ENCODE results near the gene MRPS5.
"Not testable (repeated sequence)": the region's sequence is repeated elsewhere in the genome, so short reads cannot be mapped to it uniquely, and the experiment has no call there.

The MRPS5 gene

DNA sequence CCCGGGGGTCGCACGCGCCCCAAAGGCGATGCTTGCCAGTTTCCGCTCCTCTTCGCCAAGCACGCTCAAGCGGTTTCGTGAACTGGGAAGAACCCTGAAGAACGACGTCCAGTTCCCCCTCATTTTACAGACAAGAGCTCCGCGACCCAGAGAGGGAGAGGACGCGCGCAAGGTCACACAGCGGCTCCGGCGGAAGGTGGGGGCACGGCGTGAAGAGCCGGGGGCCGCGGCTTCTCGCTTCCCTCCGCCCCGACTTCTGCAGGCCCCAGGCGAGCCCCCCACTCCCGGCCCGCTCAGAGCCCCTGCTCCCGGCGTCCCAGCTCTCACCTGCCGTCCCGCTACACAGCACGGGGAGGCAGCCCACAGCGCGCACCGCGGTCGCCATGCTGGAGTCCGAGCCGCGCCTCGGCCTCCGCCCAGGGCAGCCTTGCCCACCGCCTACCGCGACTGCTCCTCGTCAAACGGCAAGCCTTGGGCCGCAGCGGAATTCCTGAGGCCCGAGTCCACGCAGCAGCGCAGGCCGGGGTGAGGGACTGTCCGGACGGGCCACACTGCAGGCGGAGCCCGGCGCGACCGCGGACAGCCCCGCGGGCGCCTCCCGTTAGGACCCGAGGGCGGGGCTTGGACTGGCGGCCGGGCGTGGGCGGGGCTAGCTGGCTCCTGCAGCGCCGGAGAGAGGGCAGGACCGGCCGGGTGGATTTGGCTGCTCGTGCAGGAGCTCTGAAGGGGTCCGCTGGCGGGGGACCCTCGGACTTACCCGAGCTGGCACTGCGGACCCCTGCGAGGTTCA lies at the start of gene MRPS5:
TSS of gene MRPS5 (minus strand) at position 402 of the 790 bp plus-strand sequence. CDS start at position 385, 17 bp downstream.
- DNase-seq: no peak

DNA sequence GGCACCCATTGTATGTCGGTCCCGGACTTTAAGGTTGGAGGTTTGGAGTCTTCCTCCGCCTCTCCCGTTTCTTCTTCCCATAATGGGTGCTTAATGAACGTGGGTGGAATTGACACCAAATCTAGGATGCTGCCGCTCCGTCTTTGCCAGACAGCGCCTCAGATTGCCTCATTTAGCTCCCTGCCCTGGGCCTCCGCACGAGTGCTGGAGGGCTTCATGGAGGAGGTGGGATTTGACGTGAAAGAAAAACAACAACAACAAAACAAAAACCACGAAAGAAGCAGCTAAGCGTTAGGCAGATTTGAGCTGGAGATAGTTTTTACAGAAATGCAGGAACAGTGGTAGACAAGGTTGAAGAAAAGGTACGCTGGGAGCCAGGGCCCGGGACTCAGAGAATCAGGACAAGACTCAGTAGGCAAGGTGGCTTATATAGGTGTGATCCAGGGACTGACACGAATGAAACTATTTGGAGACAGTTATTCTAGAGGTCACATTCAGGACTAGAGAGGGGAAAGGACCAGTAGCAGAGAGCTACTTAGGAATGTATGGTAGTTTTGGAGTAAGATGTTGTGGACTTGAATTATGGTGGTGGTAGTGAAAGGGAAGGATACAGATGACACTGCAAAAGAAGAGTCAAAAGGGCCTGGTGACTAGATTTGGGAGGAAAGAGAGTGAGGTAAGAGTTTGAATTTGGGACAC lies 44.6 kb upstream of the MRPS5 start:
- DNase-seq: no peak

DNA sequence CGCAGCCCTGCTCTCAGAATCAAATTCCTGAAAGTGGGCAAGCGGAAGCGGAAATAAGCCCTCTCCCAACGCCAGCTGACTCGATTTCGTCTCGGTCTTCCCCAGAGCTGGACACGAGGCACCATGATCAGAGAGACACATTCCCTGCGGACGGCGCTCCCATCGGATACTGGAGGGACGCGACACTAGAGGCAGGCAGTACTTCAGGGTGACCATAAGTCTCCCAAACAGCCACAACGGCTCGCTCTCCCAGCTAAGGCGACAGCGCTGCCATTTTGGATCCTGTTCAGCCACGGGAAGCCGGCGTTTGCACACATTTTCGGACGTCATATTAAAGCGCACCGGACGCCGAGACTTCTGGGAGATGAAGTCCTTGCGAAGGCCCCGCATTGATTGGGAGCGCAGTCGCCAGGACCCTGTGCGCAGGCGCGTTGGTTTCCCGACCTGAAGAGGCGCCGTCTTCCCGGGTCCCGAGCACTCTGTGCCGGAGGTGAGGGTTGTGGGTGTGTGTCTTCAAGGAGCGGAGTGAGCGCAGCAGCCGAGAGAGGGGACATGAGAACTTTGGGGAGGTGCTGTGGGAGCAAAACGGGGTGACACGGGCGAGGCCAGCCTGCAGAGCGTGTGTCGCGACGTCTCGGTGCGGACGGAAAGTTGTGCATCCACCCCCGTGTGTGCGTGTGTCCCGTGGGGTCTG lies 43.9 kb upstream of the MRPS5 start, which contains the start of gene ZNF2:
TSS of gene ZNF2 (plus strand) at position 439 of the 694 bp plus-strand sequence. CDS start 10,418 bp downstream, outside the sequence.
- peak; percentile 51 for DNase-seq

DNA sequence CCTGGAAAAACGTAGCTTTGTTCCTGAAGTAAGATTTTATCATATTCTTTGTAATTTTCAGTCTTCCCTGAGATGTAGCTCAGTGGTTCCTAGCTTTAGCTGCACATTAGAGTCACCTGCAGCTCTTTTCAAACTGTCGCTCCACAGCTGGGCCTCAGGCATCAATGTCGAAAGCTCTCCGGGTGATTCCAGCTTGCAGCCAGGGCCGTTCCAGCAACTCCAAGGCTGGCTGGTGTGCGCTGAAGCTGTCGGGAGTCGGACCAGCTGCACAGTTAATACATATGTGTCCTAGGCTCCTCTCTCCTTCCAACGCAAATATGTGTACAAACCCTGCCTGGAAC lies 43.4 kb upstream of the MRPS5 start:
- DNase-seq: no peak

DNA sequence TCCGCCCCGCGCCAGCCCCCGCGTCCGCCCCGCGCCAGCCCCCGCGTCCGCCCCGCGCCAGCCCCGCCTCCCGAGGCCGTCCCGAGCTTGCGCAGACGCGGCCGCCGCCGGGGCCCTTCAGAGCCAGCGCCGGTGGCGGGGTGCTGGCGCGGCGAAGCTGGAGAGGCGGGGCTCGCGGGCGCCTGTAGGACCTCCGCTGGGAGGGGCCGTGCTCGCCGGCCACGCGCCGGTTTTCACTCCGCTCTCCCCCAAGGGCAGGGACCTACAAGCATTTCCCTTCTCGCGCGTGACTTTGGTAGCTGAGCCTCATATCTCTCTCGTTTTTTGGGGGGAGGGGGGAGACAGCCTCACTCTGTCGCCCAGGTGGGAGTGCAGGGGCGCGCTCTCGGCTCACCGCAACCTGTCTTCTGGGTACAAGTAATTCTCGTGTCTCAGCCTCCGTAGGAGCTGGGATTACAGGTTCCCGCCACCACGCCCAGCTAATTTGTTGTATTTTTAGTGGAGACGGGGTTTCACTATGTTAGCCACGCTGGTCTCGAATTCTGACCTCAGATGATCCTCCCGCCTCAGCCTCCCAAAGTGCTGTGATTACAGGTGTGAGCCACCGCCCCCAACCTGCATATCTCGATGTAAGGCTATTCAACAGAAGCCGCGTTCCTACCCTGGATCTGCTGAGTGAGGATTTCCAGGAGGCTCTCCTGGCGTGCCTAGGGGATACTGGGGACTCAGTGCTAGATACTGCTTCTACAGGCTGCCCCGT lies 38.3 kb upstream of the MRPS5 start, which contains the start of gene ZNF514:
TSS of gene ZNF514 (minus strand) at position 159 of the 760 bp plus-strand sequence. CDS start 6,595 bp downstream, outside the sequence.
- DNase-seq: no peak

DNA sequence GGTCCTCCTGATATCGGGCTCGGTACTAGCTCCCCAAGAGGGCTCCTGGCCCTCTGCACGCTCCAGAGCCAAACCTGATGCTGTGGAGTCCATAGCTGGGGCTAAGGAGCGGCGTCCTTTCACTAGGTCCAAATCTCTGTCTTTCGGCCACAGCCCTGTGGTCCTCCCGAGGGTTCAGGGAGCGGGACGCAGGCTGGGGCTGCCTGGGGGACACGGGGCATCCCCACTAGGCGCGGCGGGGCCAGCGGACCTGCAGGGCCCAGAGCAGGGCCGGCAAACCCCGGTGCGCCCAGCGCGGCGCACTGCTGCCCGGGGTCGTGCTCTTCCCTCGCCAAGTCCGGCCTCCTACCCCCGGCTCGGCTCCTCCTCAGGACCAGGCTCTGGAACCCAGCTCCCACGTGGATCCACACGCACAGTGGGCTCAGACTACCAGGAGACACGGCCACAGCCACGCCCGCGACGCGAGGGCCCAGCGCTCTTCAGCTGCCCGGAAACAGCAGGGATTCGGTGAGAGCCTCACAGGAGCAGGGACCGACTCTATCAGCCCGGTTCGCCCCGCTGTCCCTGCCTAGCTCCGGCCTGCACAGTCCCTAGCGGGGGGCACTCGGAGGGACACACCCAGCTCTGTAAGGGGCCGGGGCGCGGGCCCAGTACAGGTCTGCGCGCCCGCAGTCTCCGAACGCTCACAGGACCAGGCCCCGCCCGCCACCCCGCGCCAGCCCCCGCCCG lies 37.4 kb upstream of the MRPS5 start:
- no peak for DNase-seq

DNA sequence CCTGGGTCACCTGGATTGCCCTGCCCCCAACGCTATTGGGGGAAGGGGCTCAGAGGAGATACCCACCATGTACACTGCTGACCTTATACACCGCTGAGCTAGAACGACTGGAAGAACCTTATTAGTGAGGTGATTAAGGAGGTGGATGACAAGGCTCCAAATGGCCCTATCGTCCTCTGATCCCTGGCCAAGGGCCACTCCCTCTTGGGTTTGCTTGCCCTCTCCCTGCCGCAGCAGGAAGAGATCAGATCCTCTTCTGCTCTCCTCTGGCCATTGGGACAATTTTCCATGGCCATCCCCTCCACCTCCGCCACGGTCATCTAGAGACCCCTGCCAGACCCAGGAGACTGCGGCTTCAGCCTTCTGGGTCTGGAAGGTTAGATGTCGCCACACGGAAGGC lies 36.8 kb upstream of the MRPS5 start:
- DNase-seq: no peak

DNA sequence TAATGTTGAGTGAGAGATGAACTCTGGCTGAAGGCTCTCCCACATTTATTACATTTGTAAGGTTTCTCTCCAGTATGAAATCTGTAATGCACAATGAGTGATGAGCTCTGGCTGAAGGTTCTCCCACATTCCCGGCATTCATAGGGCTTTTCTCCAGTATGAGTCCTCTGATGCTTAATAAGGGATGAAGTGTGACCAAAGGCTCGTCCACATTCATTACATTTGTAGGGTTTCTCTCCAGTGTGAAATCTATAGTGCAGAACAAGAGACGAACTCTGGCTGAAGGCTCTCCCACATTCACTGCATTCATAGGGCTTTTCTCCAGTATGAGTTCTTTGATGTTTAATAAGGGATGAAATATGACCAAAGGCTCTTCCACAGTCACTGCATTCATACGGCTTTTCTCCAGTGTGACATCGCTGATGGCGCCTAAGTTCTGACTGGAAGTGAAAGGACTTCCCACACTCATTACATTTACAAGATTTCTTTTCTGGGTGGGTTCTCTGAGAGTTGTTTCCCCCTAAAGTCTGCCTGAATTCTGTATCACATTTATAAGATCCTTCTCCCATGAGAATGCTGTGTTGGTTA lies 27.9 kb upstream of the MRPS5 start:
- no peak for DNase-seq

DNA sequence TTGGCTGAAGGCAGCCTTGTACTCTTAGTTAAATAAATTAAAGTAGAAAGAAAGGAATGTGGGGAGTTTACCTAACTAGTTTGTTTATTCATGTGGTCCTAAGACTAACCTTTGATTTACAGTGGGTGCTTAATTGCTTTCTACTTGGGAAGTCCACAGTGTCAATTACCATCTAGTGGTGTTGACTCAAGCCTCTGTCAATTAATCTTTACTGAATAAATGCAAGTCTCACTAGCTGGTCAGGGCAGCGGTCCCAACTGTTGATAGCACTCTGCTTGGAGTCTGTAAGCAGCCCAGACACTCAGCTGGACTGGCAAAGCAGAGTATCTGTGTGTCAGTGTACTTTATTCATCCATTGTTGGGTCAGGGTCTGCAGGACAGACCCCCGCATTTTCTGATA lies 22.2 kb upstream of the MRPS5 start:
- DNase-seq: no peak

DNA sequence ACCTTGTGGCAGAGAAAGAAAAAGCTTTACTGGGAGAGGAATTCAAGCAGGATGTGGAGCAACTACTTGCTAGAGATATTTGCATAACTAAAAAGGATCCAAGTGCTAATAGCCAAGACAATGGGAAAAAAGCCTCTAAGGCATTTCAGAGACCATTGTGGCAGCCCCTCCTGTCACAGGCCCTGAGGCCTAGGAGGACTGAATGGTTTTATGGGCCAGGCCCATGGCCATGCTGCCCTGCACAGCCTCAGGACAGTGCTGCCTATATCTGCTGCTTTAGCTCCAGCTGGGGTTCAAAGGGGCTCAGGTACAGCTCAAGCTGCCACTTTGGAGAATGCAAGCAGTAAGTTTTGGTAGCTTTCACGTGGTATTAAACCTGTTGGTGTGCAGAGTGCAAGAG lies 17.1 kb upstream of the MRPS5 start:
- DNase-seq: no peak

DNA sequence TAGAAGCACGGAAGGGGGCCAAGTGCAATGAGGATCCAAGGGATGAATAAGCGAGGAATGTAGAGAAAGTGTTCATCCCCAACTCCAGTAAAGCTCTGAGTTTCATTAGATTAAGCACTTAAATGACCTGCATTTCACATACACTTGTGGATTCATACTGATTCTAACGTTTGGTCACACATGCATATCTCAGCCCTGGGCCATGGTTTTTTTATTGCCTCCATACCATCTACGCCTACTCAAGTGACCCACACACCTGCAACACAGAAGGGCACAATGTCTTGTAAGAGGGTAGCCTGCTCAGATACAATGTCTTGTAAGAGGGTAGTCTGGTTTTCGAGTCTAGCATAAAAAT lies 566 bp upstream of the MRPS5 start:
- DNase-seq: no peak

DNA sequence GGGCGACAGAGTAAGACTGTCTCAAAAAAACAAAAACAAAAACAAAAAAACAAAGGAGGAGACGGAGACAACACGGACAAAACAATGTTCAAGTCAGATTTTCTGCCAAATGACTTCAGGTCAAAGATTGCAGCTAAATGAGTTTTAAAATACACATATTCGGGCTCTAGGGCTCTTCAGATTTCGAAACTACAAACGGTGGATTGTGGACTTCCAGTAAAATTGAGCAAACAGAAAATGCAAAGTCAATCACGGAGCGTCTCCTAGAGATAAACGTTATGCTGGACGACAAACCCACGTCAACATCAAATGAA lies 558 bp downstream of the MRPS5 start:
- DNase-seq: no peak

DNA sequence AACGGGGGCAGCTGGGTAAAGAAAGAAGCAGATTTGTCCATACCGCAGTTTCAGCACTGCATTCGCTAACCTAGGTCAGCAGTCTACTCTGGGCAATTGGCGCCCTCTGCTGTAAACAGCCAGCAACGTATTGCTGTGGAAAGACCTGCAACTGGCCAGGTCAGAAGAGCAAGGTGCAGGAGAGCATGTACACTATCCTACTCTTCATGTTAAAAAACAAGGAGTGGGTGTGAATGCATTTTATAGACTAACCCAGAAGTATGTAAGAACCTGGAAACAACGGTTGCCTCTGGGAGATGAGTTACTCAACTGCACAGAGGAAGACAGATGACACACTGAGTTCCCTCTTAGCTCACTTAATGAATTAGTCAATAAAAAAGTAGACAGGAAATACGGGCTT lies 6.2 kb downstream of the MRPS5 start:
- DNase-seq: no peak

DNA sequence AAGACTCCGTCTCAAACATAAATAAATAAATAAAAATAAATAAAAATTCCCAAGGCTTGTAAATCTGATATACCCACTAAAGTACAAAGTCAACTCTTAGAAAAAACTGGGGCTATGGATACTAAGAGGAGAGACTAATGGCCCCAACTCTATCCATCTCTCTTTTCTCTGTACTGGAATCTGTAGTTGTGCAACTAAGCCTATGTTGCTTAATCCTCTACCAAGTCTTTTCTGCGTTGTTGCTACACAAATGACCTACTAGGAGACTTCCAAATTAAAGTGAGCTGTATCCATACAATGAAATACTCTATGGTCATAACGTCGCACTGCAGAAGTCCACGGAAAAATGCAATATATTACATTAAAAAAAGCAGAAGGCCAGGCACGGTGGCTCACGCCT lies 8.1 kb downstream of the MRPS5 start:
- DNase-seq: no peak

DNA sequence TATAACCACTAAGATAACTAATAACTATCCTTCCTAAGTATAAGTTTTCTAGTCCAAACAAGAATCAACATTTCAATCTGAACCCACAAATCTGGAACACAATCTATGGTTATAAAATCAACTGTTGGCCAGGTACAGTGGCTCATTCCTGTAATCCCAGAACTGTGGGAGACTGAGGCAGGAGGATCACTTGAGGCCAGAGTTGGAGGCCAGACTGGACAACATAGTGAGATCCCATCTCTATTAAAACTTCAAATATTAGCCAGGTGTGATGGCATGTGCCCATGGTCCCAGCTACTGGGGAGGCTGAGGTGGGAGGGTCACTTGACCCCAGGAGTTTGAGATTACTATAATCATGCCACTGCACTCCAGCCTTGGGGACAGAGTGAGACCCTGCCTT lies 11.2 kb downstream of the MRPS5 start:
- DNase-seq: no peak

DNA sequence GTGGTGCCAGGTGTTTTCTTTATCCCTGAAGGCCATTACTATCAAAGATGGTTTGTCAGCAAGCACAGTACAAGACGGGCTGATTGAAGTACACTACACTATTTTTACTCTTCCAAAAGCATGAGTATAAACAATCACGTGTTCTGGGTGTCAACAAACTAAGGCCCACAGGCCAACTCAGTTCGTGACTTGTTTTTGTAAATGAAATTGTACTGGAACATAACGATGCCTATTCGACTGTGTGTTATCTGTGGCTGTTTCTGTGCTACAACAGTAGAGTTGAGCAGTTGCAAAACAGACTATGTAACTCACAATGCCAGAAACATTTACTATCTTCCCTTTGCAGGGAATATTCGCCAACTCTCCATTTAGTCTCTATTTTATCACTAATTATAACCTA lies 12.3 kb downstream of the MRPS5 start:
- no peak for DNase-seq

DNA sequence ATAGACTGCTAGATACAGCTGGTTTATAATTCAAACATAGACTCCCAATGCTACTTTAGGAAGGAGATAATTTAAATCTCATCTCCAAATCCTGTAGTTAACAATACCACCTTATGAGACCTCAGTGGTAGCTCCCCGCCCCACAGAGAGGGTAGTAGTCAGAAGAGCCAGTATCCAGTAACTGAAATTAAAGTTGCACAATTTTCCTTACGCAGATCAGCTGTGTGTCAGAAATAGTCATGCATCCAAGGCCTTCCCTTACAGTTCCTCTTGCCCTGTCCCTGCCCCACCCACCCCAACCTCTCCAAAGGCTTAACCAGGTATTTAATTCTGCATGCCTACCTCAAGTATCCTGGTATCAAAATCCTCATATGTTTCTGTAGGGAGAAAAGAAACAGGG lies 15.5 kb downstream of the MRPS5 start:
- DNase-seq: no peak

DNA sequence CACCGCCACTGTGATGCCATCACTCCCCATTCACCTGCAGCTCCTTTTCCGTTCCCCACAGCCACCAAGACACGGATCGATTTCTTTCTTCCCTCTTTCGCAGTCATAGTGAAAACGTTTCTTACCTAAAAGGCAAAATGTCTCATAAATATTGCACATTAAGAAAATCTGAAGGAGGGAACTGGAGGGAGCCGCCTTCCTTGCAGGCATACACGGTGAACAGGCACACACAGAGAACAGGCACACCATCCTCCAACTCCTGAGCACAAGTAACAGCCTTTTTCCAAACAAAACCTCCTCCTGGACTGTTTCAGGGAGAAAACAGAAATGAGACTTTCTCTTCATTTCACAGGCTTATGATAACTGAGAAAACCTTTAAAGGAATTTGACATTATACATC lies 17.0 kb downstream of the MRPS5 start:
- DNase-seq: no peak

DNA sequence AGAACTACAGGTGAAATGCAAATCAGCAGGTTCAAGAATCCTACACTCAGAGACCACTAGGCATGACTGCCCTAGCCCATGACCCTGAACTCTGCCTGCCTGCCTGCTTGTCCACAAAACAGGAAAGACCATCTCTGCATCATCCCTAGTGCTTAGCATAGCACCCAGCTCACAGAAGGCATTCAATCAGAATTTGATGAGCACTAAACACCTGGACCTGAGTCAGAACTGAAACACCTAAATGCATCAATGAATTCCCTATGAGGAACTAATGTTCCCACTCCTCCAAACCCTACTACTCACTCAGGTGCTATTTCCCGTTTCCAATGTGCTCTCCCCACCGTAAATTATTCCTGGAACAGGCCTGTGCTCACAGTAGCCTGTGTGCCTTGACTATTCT lies 21.7 kb downstream of the MRPS5 start:
- no peak for DNase-seq

DNA sequence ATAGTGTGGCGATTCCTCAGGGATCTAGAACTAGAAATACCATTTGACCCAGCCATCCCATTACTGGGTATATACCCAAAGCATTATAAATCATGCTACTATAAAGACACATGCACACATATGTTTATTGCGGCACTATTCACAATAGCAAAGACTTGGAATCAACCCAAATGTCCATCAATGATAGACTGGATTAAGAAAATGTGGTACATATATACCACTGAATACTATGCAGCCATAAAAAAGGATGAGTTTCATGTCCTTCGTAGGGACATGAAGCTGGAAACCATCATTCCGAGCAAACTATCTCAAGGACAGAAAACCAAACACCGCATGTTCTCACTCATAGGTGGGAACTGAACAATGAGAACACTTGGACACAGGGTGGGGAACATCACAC lies 23.3 kb downstream of the MRPS5 start:
- not testable (repeated sequence) for DNase-seq

DNA sequence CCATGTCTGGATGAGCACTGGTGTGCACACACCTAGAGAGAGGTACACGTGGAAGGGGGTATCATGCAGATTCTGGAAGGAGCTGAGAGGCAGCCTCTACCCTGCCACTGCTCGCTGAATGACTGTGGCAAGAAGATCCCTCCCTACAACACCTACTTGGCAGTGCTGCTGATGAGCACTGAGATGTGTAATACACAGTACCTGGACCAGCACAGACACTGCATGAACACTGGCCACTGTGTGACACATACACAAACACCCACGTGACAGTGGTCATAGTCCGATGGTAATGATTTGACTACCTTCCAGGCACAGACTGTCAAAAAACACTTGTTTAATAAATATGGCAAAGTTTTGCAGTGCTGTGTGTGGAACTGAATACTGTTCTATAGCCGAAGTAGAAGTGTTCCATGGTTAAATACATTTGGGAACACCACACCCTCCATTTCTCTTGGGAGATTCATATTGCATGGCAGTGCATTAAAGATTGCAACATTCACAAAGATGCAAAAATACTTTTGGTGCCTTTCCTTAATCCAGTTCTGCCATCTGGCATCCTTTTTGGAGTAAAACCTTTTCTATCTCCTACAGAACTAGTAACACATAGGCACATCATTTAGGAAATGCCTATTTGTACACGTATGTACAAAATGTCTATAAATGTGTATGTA lies 29.6 kb downstream of the MRPS5 start:
- DNase-seq: no peak

DNA sequence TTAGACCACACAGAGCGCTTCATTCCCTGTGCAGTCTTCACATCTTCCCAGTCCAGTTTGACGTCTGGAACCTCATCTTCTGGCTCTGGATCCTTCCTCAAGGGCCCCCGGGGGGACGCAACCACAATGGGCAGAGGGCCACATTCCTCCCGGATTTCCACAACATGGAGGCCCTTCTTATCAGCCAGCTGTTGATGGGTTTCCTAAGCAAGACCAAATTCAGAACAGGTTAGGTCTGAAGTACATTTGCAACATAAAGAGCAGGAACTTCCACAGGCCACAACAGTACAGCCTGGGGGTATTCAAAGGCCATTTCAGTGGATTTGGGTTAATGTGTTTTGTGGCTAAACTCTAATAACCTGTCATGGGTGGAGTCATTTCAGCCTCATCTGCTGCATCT lies 34.2 kb downstream of the MRPS5 start:
- no peak for DNase-seq
